ENCODE results near the gene DCUN1D3.
A peak's percentile ranks its signal among the peaks of the same experiment; 100 is the strongest.

Gene DCUN1D3

DNA sequence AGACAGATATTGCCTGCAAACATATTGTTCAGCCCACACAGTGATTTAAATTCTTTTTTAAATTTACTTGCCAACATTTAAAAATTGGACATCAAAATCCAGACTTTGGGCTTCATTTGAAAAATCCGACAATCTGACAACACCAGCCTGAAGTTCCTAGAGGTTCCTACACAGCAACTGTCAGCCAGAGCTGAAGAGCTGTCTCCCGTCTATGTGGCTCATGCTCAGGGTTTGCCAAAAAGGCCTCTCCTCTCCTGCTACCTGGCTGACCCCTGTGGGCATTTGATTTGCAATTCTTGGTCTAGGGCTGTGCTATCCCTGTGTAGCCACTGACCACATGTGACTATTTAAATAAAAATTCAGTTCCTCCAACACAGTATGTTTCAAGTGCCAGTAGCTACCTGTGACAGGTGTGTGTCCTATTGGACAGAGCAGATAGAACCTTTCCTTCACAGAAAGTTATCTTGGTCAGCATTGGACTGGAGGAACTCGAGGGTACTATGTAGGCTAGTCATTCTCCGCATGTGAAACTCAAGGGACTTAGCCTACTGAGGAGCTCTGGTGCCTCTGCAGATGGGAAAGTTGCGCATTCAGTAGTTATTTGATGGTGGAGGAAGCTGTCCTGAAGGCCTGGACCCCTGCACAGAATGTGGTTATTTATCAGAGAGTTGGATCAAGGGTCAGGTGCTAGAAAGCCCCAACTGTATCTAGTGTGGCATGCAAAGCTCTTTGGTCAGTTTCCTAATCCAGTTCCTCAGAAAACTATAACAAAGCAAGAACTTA, 3.1 kb upstream of the DCUN1D3 start:
- Histone ChIP-seq H3K4me1 (ENCODE audit: control insufficient read depth, insufficient read depth, low read length, unreplicated experiment) (peaks cover 64% of the 10 kb centered on the region), H3K27ac (ENCODE audit: low read depth, low read length) (peak overlapping the region; percentile 95), H3K27me3 (ENCODE audit: insufficient read depth, low read length) (no peaks in the 10 kb centered on the region), H3K4me3 (ENCODE audit: low read depth, low read length) (peak overlapping the region; percentile 23; the same call in 1 of the 2 replicates), H2AFZ (ENCODE audit: low read length, unreplicated experiment) (no peak overlapping the region), H3K36me3 (ENCODE audit: insufficient read depth, low read length) (no peaks in the 10 kb centered on the region), H3K79me2 (ENCODE audit: control insufficient read depth, insufficient read depth, low read length, unreplicated experiment) (peaks cover 55% of the 10 kb centered on the region)

DNA sequence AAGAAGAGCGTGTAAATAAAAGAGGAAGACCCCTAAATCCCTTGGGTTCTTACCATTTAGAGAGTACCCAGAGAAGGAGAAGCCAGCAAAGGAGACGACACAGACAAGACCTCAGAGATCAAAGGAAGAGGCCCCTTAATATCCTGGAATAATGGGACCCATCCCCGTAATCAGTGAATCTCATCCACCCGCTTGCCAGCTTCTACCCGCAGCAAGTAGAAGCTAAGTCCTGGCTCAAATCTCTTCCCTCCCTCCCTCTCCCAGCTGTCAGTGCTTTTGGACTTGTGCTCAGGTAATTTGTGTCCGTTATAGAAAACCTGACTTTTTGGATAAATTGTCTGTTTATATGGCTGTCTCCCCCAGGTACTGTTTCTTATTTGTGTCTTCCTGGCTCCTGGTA, 2.3 kb upstream of the DCUN1D3 start:
- H3K79me2 ChIP-seq (ENCODE audit: control insufficient read depth, insufficient read depth, low read length, unreplicated experiment): peaks cover 64% of the 10 kb centered on the region
- no peaks in the 10 kb centered on the region for H3K36me3 ChIP-seq (ENCODE audit: insufficient read depth, low read length)
- H3K4me3 ChIP-seq (ENCODE audit: low read depth, low read length): peak overlapping the region; percentile 83; the same call in 1 of the 2 replicates
- no peak overlapping the region for H2AFZ ChIP-seq (ENCODE audit: low read length, unreplicated experiment)
- H3K4me1 ChIP-seq (ENCODE audit: control insufficient read depth, insufficient read depth, low read length, unreplicated experiment): peaks cover 66% of the 10 kb centered on the region
- H3K27ac ChIP-seq (ENCODE audit: low read depth, low read length): 0 out of 2 replicates have a peak overlapping the region, but pooled peaks have one; percentile 18
- H3K27me3 ChIP-seq (ENCODE audit: insufficient read depth, low read length): no peaks in the 10 kb centered on the region

DNA sequence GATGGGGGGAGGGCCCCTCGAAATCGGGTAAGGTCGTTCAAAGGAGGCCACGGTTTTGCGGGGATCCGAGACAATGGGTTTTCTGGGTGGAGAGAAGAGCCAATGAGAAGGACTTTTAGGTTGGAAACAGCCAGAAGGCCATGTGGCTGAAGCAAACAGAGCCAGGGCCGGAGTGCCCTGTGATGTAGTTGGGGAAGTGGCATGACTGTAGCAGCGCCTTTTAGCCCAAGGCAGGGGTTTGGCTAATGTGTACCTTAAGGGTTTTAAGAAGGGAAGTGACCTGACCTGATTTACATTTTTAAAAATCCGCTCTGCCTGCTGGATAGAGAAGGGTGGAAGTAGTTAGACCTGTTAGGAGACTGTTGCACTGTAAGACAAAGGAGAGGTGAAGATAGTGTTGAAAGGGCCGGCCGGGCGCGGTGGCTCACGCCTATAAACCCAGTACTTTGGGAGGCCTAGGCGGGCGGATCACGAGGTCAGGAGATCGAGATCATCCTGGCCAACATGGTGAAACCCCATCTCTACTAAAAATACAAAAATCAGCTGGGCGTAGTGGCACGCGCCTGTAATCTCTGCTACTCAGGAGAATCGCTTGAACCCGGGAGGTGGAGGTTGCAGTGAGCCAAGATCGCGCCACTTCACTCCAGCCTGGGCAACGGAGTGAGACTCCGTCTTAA, 1.4 kb upstream of the DCUN1D3 start:
- Histone ChIP-seq H3K4me3 (ENCODE audit: low read depth, low read length) (peak overlapping the region; percentile 83), H3K79me2 (ENCODE audit: control insufficient read depth, insufficient read depth, low read length, unreplicated experiment) (peaks cover 73% of the 10 kb centered on the region), H3K27ac (ENCODE audit: low read depth, low read length) (peak overlapping the region; percentile 96), H3K36me3 (ENCODE audit: insufficient read depth, low read length) (peaks cover 6% of the 10 kb centered on the region; the same call in 1 of the 2 replicates), H3K4me1 (ENCODE audit: control insufficient read depth, insufficient read depth, low read length, unreplicated experiment) (peaks cover 66% of the 10 kb centered on the region), H3K27me3 (ENCODE audit: insufficient read depth, low read length) (no peaks in the 10 kb centered on the region), H2AFZ (ENCODE audit: low read length, unreplicated experiment) (no peak overlapping the region)

DNA sequence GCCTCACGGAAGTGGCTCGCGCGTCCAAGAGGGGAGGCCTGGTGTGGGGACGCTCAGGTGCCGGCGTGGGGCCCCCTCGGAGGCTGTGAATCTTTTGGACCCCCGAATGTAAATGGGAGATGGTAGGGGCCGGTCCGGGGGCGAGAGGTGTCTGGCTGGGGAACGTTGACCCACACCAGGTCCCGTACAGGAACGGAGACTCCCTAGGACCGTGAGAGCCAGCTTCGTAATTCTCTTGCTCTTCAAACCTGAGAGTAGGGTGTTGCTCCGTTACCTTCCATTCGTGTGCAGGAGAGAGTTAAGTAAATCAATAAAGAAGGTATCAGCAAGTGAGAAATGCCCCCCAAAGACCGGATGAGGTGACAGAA, 894 bp upstream of the DCUN1D3 start:
- Histone ChIP-seq H3K27ac (ENCODE audit: low read depth, low read length) (peak overlapping the region; percentile 96), H3K4me3 (ENCODE audit: low read depth, low read length) (peak overlapping the region; percentile 83), H2AFZ (ENCODE audit: low read length, unreplicated experiment) (no peak overlapping the region), H3K36me3 (ENCODE audit: insufficient read depth, low read length) (peaks cover 10% of the 10 kb centered on the region; the same call in 1 of the 2 replicates), H3K27me3 (ENCODE audit: insufficient read depth, low read length) (no peaks in the 10 kb centered on the region), H3K4me1 (ENCODE audit: control insufficient read depth, insufficient read depth, low read length, unreplicated experiment) (peaks cover 64% of the 10 kb centered on the region), H3K79me2 (ENCODE audit: control insufficient read depth, insufficient read depth, low read length, unreplicated experiment) (peaks cover 78% of the 10 kb centered on the region)

DNA sequence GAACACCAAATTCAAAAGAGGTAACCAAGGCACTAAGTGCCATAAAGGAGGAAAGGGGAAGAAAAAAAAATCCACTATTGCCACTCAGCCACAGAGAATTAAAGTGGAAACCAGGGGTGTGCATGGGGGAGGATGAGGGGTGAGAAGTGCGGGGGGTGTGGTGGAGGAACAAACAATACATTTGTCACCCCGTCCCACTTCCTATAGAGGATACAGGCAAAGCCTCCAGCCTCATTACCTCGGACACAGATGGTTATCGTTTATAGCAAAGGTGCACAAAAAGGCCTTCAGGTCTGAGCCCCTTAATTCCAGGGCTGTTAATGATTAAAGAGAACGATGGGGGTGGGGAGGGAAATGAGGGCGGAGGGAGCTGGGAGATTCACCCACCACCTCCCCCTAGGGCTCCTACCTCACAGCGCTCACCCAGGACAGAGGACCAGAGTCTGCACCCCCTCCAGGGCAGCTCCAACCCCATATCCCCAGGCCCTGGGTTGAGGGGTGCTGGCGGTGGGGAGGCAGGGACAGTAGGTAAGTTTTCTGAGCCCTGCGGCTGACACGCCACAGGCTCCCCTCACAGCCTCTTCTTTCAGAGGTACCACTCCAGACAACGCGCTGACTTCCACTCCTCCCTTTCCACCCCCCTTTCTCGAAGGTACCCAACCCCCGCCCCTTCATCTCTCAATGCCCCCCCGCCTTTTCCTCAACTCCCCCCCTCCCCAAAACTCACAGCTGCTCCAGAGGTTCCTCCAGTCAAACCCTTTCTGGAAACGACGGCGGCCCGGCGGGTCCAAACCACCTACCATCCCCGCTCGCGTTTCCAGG, 470 bp downstream of the DCUN1D3 start:
- Histone ChIP-seq H3K4me1 (ENCODE audit: control insufficient read depth, insufficient read depth, low read length, unreplicated experiment) (peaks cover 51% of the 10 kb centered on the region), H3K4me3 (ENCODE audit: low read depth, low read length) (peak overlapping the region; percentile 83), H3K79me2 (ENCODE audit: control insufficient read depth, insufficient read depth, low read length, unreplicated experiment) (peaks cover 91% of the 10 kb centered on the region), H2AFZ (ENCODE audit: low read length, unreplicated experiment) (no peak overlapping the region), H3K27ac (ENCODE audit: low read depth, low read length) (peak overlapping the region; percentile 96), H3K27me3 (ENCODE audit: insufficient read depth, low read length) (no peaks in the 10 kb centered on the region), H3K36me3 (ENCODE audit: insufficient read depth, low read length) (peaks cover 18% of the 10 kb centered on the region; the same call in 1 of the 2 replicates)

DNA sequence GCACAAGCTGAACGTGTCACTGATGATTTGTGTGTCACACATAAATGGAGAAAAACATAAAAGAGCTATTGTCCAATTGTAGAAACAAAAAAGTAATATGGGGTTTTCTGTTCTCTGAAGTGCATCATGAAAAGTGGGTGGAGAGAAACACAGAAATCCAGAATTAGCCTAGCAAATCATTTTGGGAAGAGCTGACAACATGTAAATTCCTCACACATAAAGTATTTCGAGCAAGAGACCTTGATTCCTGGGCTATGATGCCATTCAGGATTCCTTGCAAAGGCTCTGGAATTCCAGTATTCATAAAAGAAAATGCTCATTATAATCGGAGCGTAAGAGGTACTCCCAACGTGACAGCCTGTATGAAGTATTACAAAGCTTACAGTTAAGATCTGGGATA, 1.1 kb downstream of the DCUN1D3 start:
- H2AFZ ChIP-seq (ENCODE audit: low read length, unreplicated experiment): no peak overlapping the region
- H3K79me2 ChIP-seq (ENCODE audit: control insufficient read depth, insufficient read depth, low read length, unreplicated experiment): peaks cover 93% of the 10 kb centered on the region
- peaks cover 23% of the 10 kb centered on the region; the same call in 1 of the 2 replicates for H3K36me3 ChIP-seq (ENCODE audit: insufficient read depth, low read length)
- peak overlapping the region; percentile 83 for H3K4me3 ChIP-seq (ENCODE audit: low read depth, low read length)
- H3K4me1 ChIP-seq (ENCODE audit: control insufficient read depth, insufficient read depth, low read length, unreplicated experiment): peaks cover 45% of the 10 kb centered on the region
- no peaks in the 10 kb centered on the region for H3K27me3 ChIP-seq (ENCODE audit: insufficient read depth, low read length)
- H3K27ac ChIP-seq (ENCODE audit: low read depth, low read length): peak overlapping the region; percentile 96

DNA sequence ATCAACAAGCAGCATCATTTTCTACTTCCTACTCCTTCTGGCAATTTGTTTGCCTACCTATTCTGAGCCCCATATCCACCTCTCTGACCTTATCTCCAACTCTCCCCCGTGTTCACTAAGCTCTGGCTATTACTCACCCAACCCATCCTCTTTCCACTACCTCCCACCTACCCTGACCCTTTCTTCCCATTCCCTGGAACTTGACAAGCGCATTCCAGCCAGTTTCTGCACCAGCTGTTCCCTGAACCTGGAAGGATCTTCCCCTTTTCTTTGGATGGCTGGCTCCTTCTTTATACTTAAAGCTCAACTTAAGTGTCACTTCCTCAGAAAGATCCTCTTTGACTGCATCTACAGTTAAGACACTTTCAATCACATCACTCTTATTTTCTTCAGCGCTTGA, 2.2 kb downstream of the DCUN1D3 start:
- peaks cover 27% of the 10 kb centered on the region; the same call in 1 of the 2 replicates for H3K36me3 ChIP-seq (ENCODE audit: insufficient read depth, low read length)

DNA sequence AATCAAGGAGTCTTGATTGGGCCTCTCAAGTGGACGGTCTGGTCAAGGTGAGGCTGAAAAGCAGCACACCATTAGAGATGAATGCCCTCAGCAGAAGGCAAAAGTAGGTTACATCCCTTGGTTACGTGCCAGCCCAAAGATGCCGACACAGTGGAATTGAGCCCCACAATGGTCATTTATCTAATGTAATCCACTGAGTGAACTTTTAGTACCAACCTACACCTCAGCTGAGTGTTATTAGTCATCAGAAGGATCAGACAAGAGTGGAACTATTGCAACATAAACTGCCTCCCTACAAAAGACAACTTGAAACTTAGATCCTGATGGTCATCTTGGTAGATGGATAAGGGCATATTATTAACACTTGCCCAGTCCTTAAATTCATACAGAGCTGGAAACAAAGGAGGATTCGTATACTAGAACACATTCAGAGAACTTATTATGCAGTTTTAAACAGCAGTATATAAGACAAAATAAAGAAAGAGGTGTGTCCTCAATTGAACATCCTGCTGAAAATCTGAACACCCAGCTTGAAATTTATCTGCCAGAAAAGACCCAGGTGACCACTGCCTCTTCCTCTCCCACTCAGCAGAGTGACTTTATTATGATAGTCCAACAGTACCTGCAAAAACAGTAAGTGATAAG, 2.8 kb downstream of the DCUN1D3 start:
- Histone ChIP-seq H3K27me3 (ENCODE audit: insufficient read depth, low read length) (no peaks in the 10 kb centered on the region), H3K27ac (ENCODE audit: low read depth, low read length) (peak overlapping the region; percentile 96), H2AFZ (ENCODE audit: low read length, unreplicated experiment) (no peak overlapping the region), H3K79me2 (ENCODE audit: control insufficient read depth, insufficient read depth, low read length, unreplicated experiment) (peaks cover 93% of the 10 kb centered on the region), H3K36me3 (ENCODE audit: insufficient read depth, low read length) (peaks cover 27% of the 10 kb centered on the region; the same call in 1 of the 2 replicates), H3K4me1 (ENCODE audit: control insufficient read depth, insufficient read depth, low read length, unreplicated experiment) (peaks cover 32% of the 10 kb centered on the region), H3K4me3 (ENCODE audit: low read depth, low read length) (peak overlapping the region; percentile 83)

More for the DNA sequence above, 2.2 kb downstream of the DCUN1D3 start:
- Histone ChIP-seq H3K4me3 (ENCODE audit: low read depth, low read length) (peak overlapping the region; percentile 83), H3K27ac (ENCODE audit: low read depth, low read length) (peak overlapping the region; percentile 96), H2AFZ (ENCODE audit: low read length, unreplicated experiment) (no peak overlapping the region), H3K79me2 (ENCODE audit: control insufficient read depth, insufficient read depth, low read length, unreplicated experiment) (peaks cover 93% of the 10 kb centered on the region), H3K27me3 (ENCODE audit: insufficient read depth, low read length) (no peaks in the 10 kb centered on the region), H3K4me1 (ENCODE audit: control insufficient read depth, insufficient read depth, low read length, unreplicated experiment) (peaks cover 34% of the 10 kb centered on the region)

DNA sequence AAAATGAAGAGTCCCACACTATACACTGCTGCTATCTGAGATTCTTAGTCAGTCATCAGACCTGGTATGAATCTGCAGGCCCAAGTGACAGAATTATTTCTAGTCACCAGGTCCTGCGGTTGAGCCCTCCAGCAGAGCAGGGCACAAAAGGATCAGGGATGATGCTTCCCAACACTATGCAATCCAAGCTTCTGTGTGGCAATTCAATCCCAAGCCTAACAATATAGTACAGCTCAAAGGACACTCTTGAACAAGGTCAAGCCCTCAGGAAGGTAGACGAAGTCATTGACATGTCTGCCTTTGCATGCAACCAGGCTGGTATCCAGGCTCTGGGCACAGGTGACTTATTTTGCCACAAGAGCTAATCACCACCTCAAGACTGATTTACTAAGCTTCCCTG, 5.8 kb downstream of the DCUN1D3 start:
- Histone ChIP-seq H3K4me1 (ENCODE audit: control insufficient read depth, insufficient read depth, low read length, unreplicated experiment) (peaks cover 26% of the 10 kb centered on the region), H2AFZ (ENCODE audit: low read length, unreplicated experiment) (no peak overlapping the region), H3K79me2 (ENCODE audit: control insufficient read depth, insufficient read depth, low read length, unreplicated experiment) (peaks cover 97% of the 10 kb centered on the region), H3K36me3 (ENCODE audit: insufficient read depth, low read length) (peaks cover 27% of the 10 kb centered on the region; the same call in 1 of the 2 replicates), H3K27ac (ENCODE audit: low read depth, low read length) (no peak overlapping the region), H3K4me3 (ENCODE audit: low read depth, low read length) (no peak overlapping the region), H3K27me3 (ENCODE audit: insufficient read depth, low read length) (no peaks in the 10 kb centered on the region)

Data from ACC112 (cell line).